GM12891 (cell line): Measurements from ENCODE around the gene RSAD1.

Experiments
- PAX5 ChIP-seq: IDR thresholded peaks from 2 replicates; pipeline ENCODE4 v1.6.1; 2011; ENCODE audit warnings: low read length, moderate library complexity, mild to moderate bottlenecking; ENCODE audit not compliant: insufficient read depth, severe bottlenecking
- POLR2A ChIP-seq: IDR thresholded peaks from 2 replicates; pipeline ENCODE4 v1.6.1; 2011; ENCODE audit warnings: low read depth, low read length, control low read depth
- POLR2AphosphoS5 ChIP-seq: IDR thresholded peaks from 2 replicates; pipeline ENCODE4 v1.6.1; 2011; ENCODE audit warnings: low read depth, low read length, control low read depth
- POU2F2 ChIP-seq: IDR thresholded peaks from 2 replicates; pipeline ENCODE4 v1.6.1; 2011; ENCODE audit warnings: low read depth, mild to moderate bottlenecking, control low read depth, low read length, moderate library complexity
- SPI1 ChIP-seq: IDR thresholded peaks from 2 replicates; pipeline ENCODE4 v1.6.1; 2011; ENCODE audit warnings: low read depth, low read length, control low read depth
- TAF1 ChIP-seq: IDR thresholded peaks from 2 replicates; pipeline ENCODE4 v1.6.1; 2011; ENCODE audit warnings: low read depth, low read length, control low read depth

DNA sequence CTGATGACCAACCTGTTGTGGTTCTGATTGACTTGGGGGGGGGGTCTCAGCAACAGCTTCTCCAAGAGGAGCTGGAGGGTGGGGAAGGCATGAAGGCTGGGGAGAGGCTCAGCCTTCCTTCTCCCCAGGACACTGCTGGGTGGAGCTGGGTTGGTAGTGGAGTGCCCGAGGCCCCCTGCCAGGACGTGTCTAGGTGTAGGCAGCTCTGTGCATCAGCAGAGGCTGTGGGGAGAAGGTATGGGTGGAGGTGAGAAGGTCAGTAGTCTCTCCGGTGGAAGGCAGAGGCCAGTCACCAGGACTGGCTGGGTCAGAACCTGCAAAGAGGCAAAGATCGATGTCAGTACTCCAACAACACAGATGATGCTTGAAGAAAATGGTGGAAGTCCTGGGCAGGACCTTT, 13.9 kb upstream of the RSAD1 start:
- TF ChIP-seq POLR2A (no peak), TAF1 (no peak), POLR2AphosphoS5 (no peak), SPI1 (no peak), PAX5 (no peak), POU2F2 (no peak)
